Measurements from ENCODE around the gene ATP5PB.

- TF ChIP-seq NFRKB (IDR thresholded peaks at IDR 0.05): no peak
- no peak for TF ChIP-seq ARNT (IDR thresholded peaks at IDR 0.05)
- TF ChIP-seq ELF4 (IDR thresholded peaks at IDR 0.05): no peak
- TF ChIP-seq FOXA1 (IDR thresholded peaks at IDR 0.05): no peak
- TF ChIP-seq PKNOX1 (IDR thresholded peaks at IDR 0.05): no peak
- no peak for TF ChIP-seq BHLHE40 (IDR thresholded peaks at IDR 0.05; ENCODE audit: borderline replicate concordance)
- TF ChIP-seq SUZ12 (IDR thresholded peaks at IDR 0.05): no peak
Observed at GRCh38 chr1:111454859-111455641, 5.8 kb downstream of the ATP5PB start.

Measured in HEK293T (cell line).